HCT116 (cell line): Measurements from ENCODE around the gene ATP2B3. TPM values are rescaled to one million over a fixed set of nuclear protein-coding genes. Genes with fewer than 3 reads are reported as not detected.
A peak's percentile ranks its signal among the peaks of the same experiment; 100 is the strongest.

ENCODE experiments used
- ATAC-seq: fragments of 200-7000 bp; cut with Tn5 transposase; 2 replicates; pipeline ENCODE4 v1.9.1; 2020; ENCODE audit warnings: mild to moderate bottlenecking, moderate library complexity
- BruUV-seq: library from RNA; stranded (reverse); fragments of 400-500 nt; replicated peaks from 2 replicates; lab custom pipeline; 2021; lab: Mats Ljungman, UMichigan
- CTCF ChIA-PET: fragments of 300-600 bp; sonication (Branson Sonifier 250); formaldehyde crosslinking; loops from one replicate; lab custom pipeline; 2021; ENCODE audit warnings: antibody characterized with exemption; lab: Charles Lee
- POLR2A ChIA-PET: fragments of 300-600, 350-600 bp; sonication (Branson Sonifier 250); formaldehyde crosslinking; loops from one replicate; lab custom pipeline; 2021; ENCODE audit warnings: antibody characterized with exemption; lab: Charles Lee
- RAD21 ChIA-PET, 2 experiments: fragments of 300-600 bp; sonication (Branson Sonifier 250); formaldehyde crosslinking; loops; one replicate each; lab custom pipeline; 2023; ENCODE audit warnings: low total read pairs in 2 of 2; ENCODE audit not compliant: uncharacterized antibody in 2 of 2, unreplicated experiment in 2 of 2, low non-redundant PET in 1 of 2; lab: Charles Lee
- DNase-seq: peaks from one replicate; pipeline ENCODE4 v3.0.0-alpha.2; 2010; ENCODE audit warnings: low read depth, low spot score
- H2AFZ ChIP-seq: fragments of 200-600 bp; shearing (Covaris generic), sonication (generic); 2 replicates; pipeline ENCODE4 v1.6.1; 2017; ENCODE audit warnings: low read depth, mixed run types, mixed read lengths, antibody characterized with exemption, low read length; ENCODE audit not compliant: poor library complexity, severe bottlenecking
- H3K27ac ChIP-seq: 2 replicates; pipeline ENCODE4 v1.5.1; 2012; ENCODE audit warnings: low read depth, low read length
- H3K27me3 ChIP-seq: fragments of 200-600 bp; sonication (generic); 2 replicates; pipeline ENCODE4 v1.6.1; 2016; ENCODE audit warnings: mixed run types, low read length, mixed read lengths; ENCODE audit not compliant: insufficient read depth
- H3K36me3 ChIP-seq, 2 experiments: fragments of 200-500 bp in 1 of 2; fragments of 200-600 bp in 1 of 2; sonication (Bioruptor generic) in 1 of 2; sonication (generic) in 1 of 2; 2 replicates each; pipeline versions ENCODE4 v1.5.1 to v1.6.1; 2014 to 2016; ENCODE audit warnings: low read length in 2 of 2, inconsistent platforms in 1 of 2, mixed read lengths in 1 of 2, mixed run types in 1 of 2; ENCODE audit not compliant: insufficient read depth in 2 of 2, control insufficient read depth in 1 of 2
- H3K4me1 ChIP-seq, 2 experiments: fragments of 200-600 bp in 1 of 2; sonication (generic) in 1 of 2; 2 replicates each; pipeline versions ENCODE4 v1.5.1 to v1.6.1; 2012 to 2017; ENCODE audit warnings: low read length in 2 of 2, inconsistent platforms in 1 of 2, mild to moderate bottlenecking in 1 of 2, mixed read lengths in 1 of 2, mixed run types in 1 of 2, moderate library complexity in 1 of 2; ENCODE audit not compliant: insufficient read depth in 2 of 2, control insufficient read depth in 1 of 2
- H3K4me2 ChIP-seq: fragments of 200-600 bp; sonication (generic); 2 replicates; pipeline ENCODE4 v1.6.1; 2017; ENCODE audit warnings: mixed run types, low read length, mixed read lengths
- H3K4me3 ChIP-seq, 2 experiments: fragments of 200-600 bp in 1 of 2; sonication (generic) in 1 of 2; replicated peaks in 1 of 2; 2 replicates each; pipeline ENCODE4 v1.5.1; 2011 to 2016; ENCODE audit warnings: low read length in 2 of 2, control low read depth in 1 of 2, low read depth in 1 of 2, mild to moderate bottlenecking in 1 of 2, mixed read lengths in 1 of 2, mixed run types in 1 of 2
- H3K79me2 ChIP-seq: fragments of 200-600 bp; sonication (generic); 2 replicates; pipeline ENCODE4 v1.6.1; 2017; ENCODE audit warnings: mild to moderate bottlenecking, mixed run types, low read length, moderate library complexity, mixed read lengths; ENCODE audit not compliant: insufficient read depth
- H3K9ac ChIP-seq: fragments of 200-600 bp; sonication (generic); 2 replicates; pipeline ENCODE4 v1.6.1; 2016; ENCODE audit warnings: low read length, mixed read lengths
- H3K9me2 ChIP-seq: fragments of 200-600 bp; sonication (generic), shearing (Covaris generic); 2 replicates; pipeline ENCODE4 v1.6.1; 2017; ENCODE audit warnings: mixed run types, mild to moderate bottlenecking, moderate library complexity; ENCODE audit not compliant: insufficient read depth
- H3K9me3 ChIP-seq, 2 experiments: fragments of 200-500 bp in 1 of 2; fragments of 200-600 bp in 1 of 2; sonication (Bioruptor generic) in 1 of 2; sonication (generic) in 1 of 2; 2 replicates each; pipeline ENCODE4 v1.6.1; 2014 to 2017; ENCODE audit warnings: low read length in 2 of 2, mixed read lengths in 2 of 2, inconsistent platforms in 1 of 2, low read depth in 1 of 2, mild to moderate bottlenecking in 1 of 2, mixed run types in 1 of 2, moderate library complexity in 1 of 2; ENCODE audit not compliant: control insufficient read depth in 1 of 2, insufficient read depth in 1 of 2
- H4K20me1 ChIP-seq: fragments of 200-600 bp; sonication (generic), shearing (Covaris generic); 2 replicates; pipeline ENCODE4 v1.6.1; 2017; ENCODE audit warnings: mixed run types, mild to moderate bottlenecking, moderate library complexity; ENCODE audit not compliant: insufficient read depth
- CEBPB ChIP-seq: IDR thresholded peaks from 2 replicates; pipeline ENCODE4 v1.6.1; 2012; ENCODE audit warnings: low read depth
- EZH2 ChIP-seq: fragments of 200-600 bp; sonication (generic); IDR thresholded peaks from 2 replicates; pipeline ENCODE4 v1.6.1; 2017; ENCODE audit warnings: antibody characterized with exemption, mixed run types
- RAD21 ChIP-seq: IDR thresholded peaks from 2 replicates; pipeline ENCODE4 v1.6.1; 2012; ENCODE audit warnings: low read depth, mild to moderate bottlenecking
- SIN3A ChIP-seq: IDR thresholded peaks from 2 replicates; pipeline ENCODE4 v1.6.1; 2012; ENCODE audit warnings: low read depth
- intact Hi-C: fragments of 100-400 bp; cut with micrococcal nuclease; formaldehyde crosslinking; loops from 2 replicates; pipeline ENCODE4 v1.10.0; 2022
- total RNA-seq: library from RNA; stranded (reverse); gene quantifications from one replicate; pipeline ENCODE4 v1.2.1, GENCODE V29; 2021; ENCODE audit not compliant: unreplicated experiment
- TF ChIP-seq, protein P1 (sequence below), 3 experiments: fragments of 200-600 bp in 1 of 3; sonication (generic) in 1 of 3; IDR thresholded peaks in 2 of 3; conservative IDR thresholded peaks in 1 of 3; 2 replicates each; pipeline ENCODE4 v1.5.1; 2012 to 2017; ENCODE audit warnings: low read depth in 2 of 3, low read length in 2 of 3, antibody characterized with exemption in 1 of 3, borderline replicate concordance in 1 of 3, control low read depth in 1 of 3, mild to moderate bottlenecking in 1 of 3, mixed read lengths in 1 of 3, mixed run types in 1 of 3, moderate library complexity in 1 of 3; ENCODE audit not compliant: insufficient read depth in 1 of 3
- TF ChIP-seq, protein P2 (sequence below): IDR thresholded peaks from 2 replicates; pipeline ENCODE4 v1.6.1; 2011; ENCODE audit warnings: mild to moderate bottlenecking, low read length, moderate library complexity; ENCODE audit not compliant: insufficient replicate concordance; ENCODE audit errors: extremely low read depth

ATP2B3 gene
- total RNA-seq, 1 experiment from 2014 or later: not detected

DNA sequence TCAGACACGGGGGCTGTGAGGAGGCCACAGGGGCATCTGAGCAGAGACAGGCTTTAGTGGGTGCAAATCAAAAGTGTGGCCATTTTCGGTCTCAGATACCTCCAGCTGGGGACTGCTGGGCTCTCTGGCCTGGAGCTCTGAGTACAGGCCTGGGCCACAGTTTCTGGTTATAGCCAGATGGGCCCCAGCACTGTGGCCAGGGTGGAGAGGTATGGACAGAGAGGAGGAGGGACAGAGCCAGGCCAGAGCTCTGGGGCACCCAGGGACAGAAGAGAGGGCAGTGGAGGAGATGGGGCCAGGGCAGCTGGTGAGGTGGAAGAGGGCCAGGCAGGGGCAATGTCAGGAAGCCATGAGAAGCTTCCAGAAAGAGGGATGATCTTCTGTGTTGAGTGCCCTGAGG is 61.4 kb downstream of the ATP2B3 start (continued):
- TF ChIP-seq, protein P1, sequence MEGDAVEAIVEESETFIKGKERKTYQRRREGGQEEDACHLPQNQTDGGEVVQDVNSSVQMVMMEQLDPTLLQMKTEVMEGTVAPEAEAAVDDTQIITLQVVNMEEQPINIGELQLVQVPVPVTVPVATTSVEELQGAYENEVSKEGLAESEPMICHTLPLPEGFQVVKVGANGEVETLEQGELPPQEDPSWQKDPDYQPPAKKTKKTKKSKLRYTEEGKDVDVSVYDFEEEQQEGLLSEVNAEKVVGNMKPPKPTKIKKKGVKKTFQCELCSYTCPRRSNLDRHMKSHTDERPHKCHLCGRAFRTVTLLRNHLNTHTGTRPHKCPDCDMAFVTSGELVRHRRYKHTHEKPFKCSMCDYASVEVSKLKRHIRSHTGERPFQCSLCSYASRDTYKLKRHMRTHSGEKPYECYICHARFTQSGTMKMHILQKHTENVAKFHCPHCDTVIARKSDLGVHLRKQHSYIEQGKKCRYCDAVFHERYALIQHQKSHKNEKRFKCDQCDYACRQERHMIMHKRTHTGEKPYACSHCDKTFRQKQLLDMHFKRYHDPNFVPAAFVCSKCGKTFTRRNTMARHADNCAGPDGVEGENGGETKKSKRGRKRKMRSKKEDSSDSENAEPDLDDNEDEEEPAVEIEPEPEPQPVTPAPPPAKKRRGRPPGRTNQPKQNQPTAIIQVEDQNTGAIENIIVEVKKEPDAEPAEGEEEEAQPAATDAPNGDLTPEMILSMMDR (IDR thresholded peaks at IDR 0.05 in 2 of 3, conservative IDR thresholded peaks at IDR 0.05 in 1 of 3; ENCODE audit: borderline replicate concordance in 1 of 3, insufficient read depth in 1 of 3, low read depth in 2 of 3, low read length in 2 of 3): no peak
- no peak for TF ChIP-seq EZH2
- TF ChIP-seq CEBPB: no peak
- TF ChIP-seq, protein P2, sequence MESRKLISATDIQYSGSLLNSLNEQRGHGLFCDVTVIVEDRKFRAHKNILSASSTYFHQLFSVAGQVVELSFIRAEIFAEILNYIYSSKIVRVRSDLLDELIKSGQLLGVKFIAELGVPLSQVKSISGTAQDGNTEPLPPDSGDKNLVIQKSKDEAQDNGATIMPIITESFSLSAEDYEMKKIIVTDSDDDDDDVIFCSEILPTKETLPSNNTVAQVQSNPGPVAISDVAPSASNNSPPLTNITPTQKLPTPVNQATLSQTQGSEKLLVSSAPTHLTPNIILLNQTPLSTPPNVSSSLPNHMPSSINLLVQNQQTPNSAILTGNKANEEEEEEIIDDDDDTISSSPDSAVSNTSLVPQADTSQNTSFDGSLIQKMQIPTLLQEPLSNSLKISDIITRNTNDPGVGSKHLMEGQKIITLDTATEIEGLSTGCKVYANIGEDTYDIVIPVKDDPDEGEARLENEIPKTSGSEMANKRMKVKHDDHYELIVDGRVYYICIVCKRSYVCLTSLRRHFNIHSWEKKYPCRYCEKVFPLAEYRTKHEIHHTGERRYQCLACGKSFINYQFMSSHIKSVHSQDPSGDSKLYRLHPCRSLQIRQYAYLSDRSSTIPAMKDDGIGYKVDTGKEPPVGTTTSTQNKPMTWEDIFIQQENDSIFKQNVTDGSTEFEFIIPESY: no peak

DNA sequence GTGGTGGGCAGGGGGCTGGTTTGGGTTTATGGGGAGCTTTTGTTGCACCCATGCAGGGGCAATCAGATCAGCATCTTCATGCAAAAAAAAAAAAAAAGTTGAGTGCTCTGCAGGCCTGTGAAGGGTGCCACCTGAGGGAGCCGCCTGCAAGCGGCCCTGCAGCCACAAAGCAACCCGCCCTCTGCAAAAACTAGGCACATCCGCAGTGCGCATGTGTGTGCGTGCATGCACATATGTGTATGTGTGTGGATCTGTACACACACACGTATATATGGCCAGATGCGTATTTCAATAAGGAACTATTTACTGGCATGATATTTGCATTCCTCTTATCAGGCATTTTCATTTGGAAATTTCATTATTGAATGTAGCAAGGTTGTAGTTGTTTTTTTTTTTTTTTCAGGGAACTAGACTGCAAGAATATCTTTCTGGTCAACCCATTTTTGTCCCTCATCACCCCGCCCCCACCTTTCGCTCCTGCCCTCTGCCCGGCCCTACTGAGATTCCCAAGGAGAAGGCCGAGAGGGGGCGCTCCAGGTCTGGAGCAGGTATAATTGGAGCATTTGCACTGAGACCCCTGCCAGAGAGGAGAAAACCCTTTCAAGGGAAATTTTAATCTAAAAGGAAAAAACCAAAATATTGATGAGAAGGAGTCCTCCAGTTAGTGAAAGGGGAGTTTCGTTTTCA is 63.4 kb downstream of the ATP2B3 start:
- H3K4me3 ChIP-seq: no peak overlapping the region
- no peaks in the 10 kb centered on the region for H3K36me3 ChIP-seq
- no peaks in the 10 kb centered on the region for H3K9me2 ChIP-seq
- no peaks in the 10 kb centered on the region for H3K27me3 ChIP-seq
- DNase-seq: no peak
- H3K27ac ChIP-seq: no peak overlapping the region
- intact Hi-C loops: no loop called here
- H3K9ac ChIP-seq: no peak overlapping the region
- POLR2A ChIA-PET: no interaction called here
- no peaks in the 10 kb centered on the region for H3K79me2 ChIP-seq
- RAD21 ChIA-PET: no interaction called here
- CTCF ChIA-PET: no interaction called here
- H3K9me3 ChIP-seq: no peaks in the 10 kb centered on the region
- H4K20me1 ChIP-seq: no peaks in the 10 kb centered on the region
- TF ChIP-seq SIN3A (no peak), RAD21 (peak; percentile 50)
- TF ChIP-seq, protein P1 (IDR thresholded peaks at IDR 0.05 in 2 of 3, conservative IDR thresholded peaks at IDR 0.05 in 1 of 3; ENCODE audit: borderline replicate concordance in 1 of 3, insufficient read depth in 1 of 3, low read depth in 2 of 3, low read length in 2 of 3): peak; percentile 49 to 55 (median 54); a peak in 5 of 6 replicates
- TF ChIP-seq, all 23 proteins: peak for 2
- H2AFZ ChIP-seq: no peak overlapping the region
- no TSS peak for BruUV-seq
- no peaks in the 10 kb centered on the region for H3K4me1 ChIP-seq
- H3K4me2 ChIP-seq: no peak overlapping the region
- ATAC-seq: peak; percentile 67
